Kidney (tissue), 14 donors: ENCODE results near the gene DPP6. TPM values are rescaled to one million over a fixed set of nuclear protein-coding genes. Genes with fewer than 3 reads are reported as not detected.

Experiments
- DNase-seq, 5 donors: peaks; one replicate each; pipeline ENCODE4 v3.0.0-alpha.2; 2013 to 2020
- FAIRE-seq: peaks from 2 replicates; lab custom pipeline; 2012; peaks lifted over from hg19 to GRCh38; lab: Jason Lieb, UNC
- H3K27ac ChIP-seq, 2 donors: one replicate each; pipeline ENCODE4 v1.7.0; 2013; ENCODE audit warnings: low read depth in 2 of 2, low read length in 2 of 2, inconsistent platforms in 1 of 2
- H3K27me3 ChIP-seq: one replicate; pipeline ENCODE4 v1.7.1; 2013; ENCODE audit warnings: low read length, inconsistent platforms; ENCODE audit not compliant: control insufficient read depth, insufficient read depth
- H3K36me3 ChIP-seq, 3 donors: one replicate each; pipeline versions ENCODE4 v1.7.0 to v1.7.1; 2013; ENCODE audit warnings: low read length in 3 of 3, control low read depth in 1 of 3, inconsistent platforms in 1 of 3; ENCODE audit not compliant: insufficient read depth in 3 of 3, control insufficient read depth in 2 of 3
- H3K4me1 ChIP-seq, 3 donors: one replicate each; pipeline versions ENCODE4 v1.7.0 to v1.7.1; 2013; ENCODE audit warnings: low read length in 3 of 3, inconsistent platforms in 1 of 3, low read depth in 1 of 3; ENCODE audit not compliant: control insufficient read depth in 2 of 3, insufficient read depth in 2 of 3
- H3K4me3 ChIP-seq, 3 donors: one replicate each; pipeline versions ENCODE4 v1.7.0 to v1.8.1; 2013; ENCODE audit warnings: low read length in 3 of 3, control low read depth in 1 of 3, inconsistent platforms in 1 of 3
- H3K9ac ChIP-seq, 3 donors: one replicate each; pipeline versions ENCODE4 v1.7.0 to v1.7.1; 2013; ENCODE audit warnings: low read length in 3 of 3, control low read depth in 1 of 3, inconsistent platforms in 1 of 3
- H3K9me3 ChIP-seq, 3 donors: one replicate each; pipeline versions ENCODE4 v1.7.0 to v1.7.1; 2013; ENCODE audit warnings: low read length in 3 of 3, control low read depth in 1 of 3, inconsistent platforms in 1 of 3; ENCODE audit not compliant: control insufficient read depth in 2 of 3, insufficient read depth in 1 of 3
- CTCF ChIP-seq: IDR thresholded peaks from 3 replicates; pipeline ENCODE4 v1.5.1; 2012; ENCODE audit warnings: mild to moderate bottlenecking, moderate library complexity, borderline replicate concordance; ENCODE audit not compliant: insufficient read depth; ENCODE audit errors: extremely low read depth
- intact Hi-C: fragments of 100-400 bp; cut with DNase I; formaldehyde crosslinking; loops from one replicate; pipeline ENCODE4 v1.11.1; 2022
- polyA plus RNA-seq: library from polyadenylated mRNA; stranded (reverse); fragments of 350-450 nt; fragmentation: Illumina TruSeq; extraction: RNeasy Lipid Tissue Mini Kit (QIAGEN cat#74804); gene quantifications from one replicate; pipeline ENCODE4 v1.2.3, GENCODE V29; 2014; ENCODE audit warnings: low read depth, low replicate concordance; ENCODE audit not compliant: insufficient read depth
- total RNA-seq: library from RNA; stranded (reverse); fragmentation: NEBNext Ultra II Directional; extraction: Animal tissue kit (Norgen Biotek cat#: 25700); gene quantifications from one replicate; pipeline ENCODE4 v1.2.1, GENCODE V29; 2021
- donor health status: control.
- donor health status: control.
- donor health status: control.
- donor health status: control.
- donor health status: control.
- donor health status: DM: yes; HTN: yes; CAD: no.
- donor health status: Normal renal cell carcinoma (clear cell type).

Gene DPP6
- total and polyA plus RNA-seq, 2 donors from 2014 or later = 1.8 to 6.9 TPM

- Histone ChIP-seq H3K9me3 (no peaks in the 10 kb centered on the region), H3K4me1 (no peaks in the 10 kb centered on the region), H3K4me3 (no peak overlapping the region), H3K9ac (no peak overlapping the region), H3K27me3 (no peaks in the 10 kb centered on the region), H3K27ac (no peak overlapping the region), H3K36me3 (no peaks in the 10 kb centered on the region)
- DNase-seq = no peak
- no peak for FAIRE-seq
- intact Hi-C loops = no loop called here
- no peak for TF ChIP-seq CTCF
Observed at GRCh38 chr7:154371424-154371823, 319.2 kb downstream of the DPP6 start.

- Histone ChIP-seq H3K4me1 (no peaks in the 10 kb centered on the region), H3K27ac (no peak overlapping the region), H3K4me3 (no peak overlapping the region), H3K36me3 (no peaks in the 10 kb centered on the region), H3K9me3 (no peaks in the 10 kb centered on the region), H3K9ac (no peak overlapping the region), H3K27me3 (no peaks in the 10 kb centered on the region)
- intact Hi-C loops = no loop called here
- DNase-seq = peak in 3 of 5 donors; percentile 23 to 37 (median 29)
- no peak for TF ChIP-seq CTCF
- FAIRE-seq = no peak
Observed at GRCh38 chr7:154372011-154372601, 319.9 kb downstream of the DPP6 start.

- Histone ChIP-seq H3K27ac (no peak overlapping the region), H3K9me3 (no peaks in the 10 kb centered on the region), H3K4me1 (no peaks in the 10 kb centered on the region), H3K27me3 (no peaks in the 10 kb centered on the region), H3K36me3 (no peaks in the 10 kb centered on the region), H3K9ac (no peak overlapping the region), H3K4me3 (no peak overlapping the region)
- intact Hi-C loops = no loop called here
- no peak for TF ChIP-seq CTCF
- DNase-seq (peak in 3 of 5 donors; percentile 29 to 68 (median 57)), FAIRE-seq (no peak)
Observed at GRCh38 chr7:154373956-154374355, 321.8 kb downstream of the DPP6 start.

GRCh38 chr7:154375956-154376355 is 323.8 kb downstream of the DPP6 start:
- H3K4me1 ChIP-seq = no peaks in the 10 kb centered on the region
- H3K9me3 ChIP-seq = no peaks in the 10 kb centered on the region
- no peaks in the 10 kb centered on the region for H3K27me3 ChIP-seq
- H3K9ac ChIP-seq = no peak overlapping the region
- H3K27ac ChIP-seq = no peak overlapping the region
- FAIRE-seq (no peak), DNase-seq (no peak)
- intact Hi-C loops = no loop called here
- no peaks in the 10 kb centered on the region for H3K36me3 ChIP-seq
- TF ChIP-seq CTCF = no peak
- no peak overlapping the region for H3K4me3 ChIP-seq
